ENCODE measurements around the gene CDK7. TPM values are rescaled to one million over a fixed set of nuclear protein-coding genes. Genes with fewer than 3 reads are reported as not detected.

Gene CDK7
- total and polyA plus RNA-seq, 9 of the 15 experiments (the other 6 are each of a cell fraction or from before 2014, with no cell fraction given), result 41.7 to 143 (median 65.3) TPM

DNA sequence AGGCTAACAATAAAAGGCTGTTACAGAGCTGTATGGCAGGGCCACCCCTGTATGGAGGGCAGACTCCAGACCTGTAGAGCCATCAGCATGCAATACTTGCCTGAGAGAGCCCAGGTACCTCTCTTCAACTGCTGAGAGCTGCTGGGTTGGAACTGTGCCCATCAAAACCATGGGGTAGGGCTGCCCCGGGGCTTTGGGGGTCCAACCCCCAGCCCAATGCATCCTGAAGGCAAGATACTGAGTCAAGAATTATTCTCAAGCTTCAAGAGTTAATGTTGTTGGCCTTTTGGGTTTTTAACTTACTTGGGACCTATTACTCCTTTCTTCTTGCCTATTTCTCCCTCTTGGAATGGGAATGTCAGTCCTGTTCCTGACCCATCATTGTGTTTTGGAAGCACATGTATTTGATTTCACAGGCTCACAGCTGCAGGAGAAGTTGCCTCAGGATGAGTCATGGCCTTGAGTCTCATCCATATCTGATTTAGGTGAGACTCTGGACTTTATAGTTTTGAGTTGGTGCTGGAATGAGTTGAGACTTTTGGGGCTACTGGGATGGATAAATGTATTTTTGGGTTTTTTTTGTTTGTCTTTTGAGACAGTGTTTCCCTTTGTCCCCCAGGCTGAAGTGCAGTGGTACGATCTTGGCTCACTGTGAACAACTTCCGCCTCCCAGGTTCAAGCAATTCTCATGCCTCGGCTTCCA lies 21.0 kb upstream of the CDK7 start (continued):
- TF ChIP-seq THAP12 (CRISPR knock-in tag; IDR thresholded peaks at IDR 0.05), result no peak
- TF ChIP-seq, protein P1, sequence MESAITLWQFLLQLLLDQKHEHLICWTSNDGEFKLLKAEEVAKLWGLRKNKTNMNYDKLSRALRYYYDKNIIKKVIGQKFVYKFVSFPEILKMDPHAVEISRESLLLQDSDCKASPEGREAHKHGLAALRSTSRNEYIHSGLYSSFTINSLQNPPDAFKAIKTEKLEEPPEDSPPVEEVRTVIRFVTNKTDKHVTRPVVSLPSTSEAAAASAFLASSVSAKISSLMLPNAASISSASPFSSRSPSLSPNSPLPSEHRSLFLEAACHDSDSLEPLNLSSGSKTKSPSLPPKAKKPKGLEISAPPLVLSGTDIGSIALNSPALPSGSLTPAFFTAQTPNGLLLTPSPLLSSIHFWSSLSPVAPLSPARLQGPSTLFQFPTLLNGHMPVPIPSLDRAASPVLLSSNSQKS (CRISPR knock-in tag; IDR thresholded peaks at IDR 0.05), result no peak
- TF ChIP-seq SRSF9 (IDR thresholded peaks at IDR 0.05; ENCODE audit: borderline replicate concordance, low read depth, low read length), result no peak
- peak; percentile 64 for TF ChIP-seq FOS (IDR thresholded peaks at IDR 0.05; ENCODE audit: extremely low read depth, insufficient read length)
- no peak for TF ChIP-seq ATF2 (CRISPR knock-in tag; IDR thresholded peaks at IDR 0.05)
- TF ChIP-seq ZNF24 (IDR thresholded peaks at IDR 0.05), result no peak
- TF ChIP-seq MAFK (IDR thresholded peaks at IDR 0.05; ENCODE audit: low read length), result no peak
- TF ChIP-seq ZNF551 (CRISPR knock-in tag; IDR thresholded peaks at IDR 0.05), result no peak
- TF ChIP-seq CBX1 (IDR thresholded peaks at IDR 0.05; ENCODE audit: low read depth), result no peak
- no peak for TF ChIP-seq E2F8 (IDR thresholded peaks at IDR 0.05; ENCODE audit: low read depth, partially characterized antibody)
- TF ChIP-seq FIP1L1 (IDR thresholded peaks at IDR 0.05; ENCODE audit: low read depth, low read length, poor library complexity, severe bottlenecking), result no peak
- TF ChIP-seq, protein P2, sequence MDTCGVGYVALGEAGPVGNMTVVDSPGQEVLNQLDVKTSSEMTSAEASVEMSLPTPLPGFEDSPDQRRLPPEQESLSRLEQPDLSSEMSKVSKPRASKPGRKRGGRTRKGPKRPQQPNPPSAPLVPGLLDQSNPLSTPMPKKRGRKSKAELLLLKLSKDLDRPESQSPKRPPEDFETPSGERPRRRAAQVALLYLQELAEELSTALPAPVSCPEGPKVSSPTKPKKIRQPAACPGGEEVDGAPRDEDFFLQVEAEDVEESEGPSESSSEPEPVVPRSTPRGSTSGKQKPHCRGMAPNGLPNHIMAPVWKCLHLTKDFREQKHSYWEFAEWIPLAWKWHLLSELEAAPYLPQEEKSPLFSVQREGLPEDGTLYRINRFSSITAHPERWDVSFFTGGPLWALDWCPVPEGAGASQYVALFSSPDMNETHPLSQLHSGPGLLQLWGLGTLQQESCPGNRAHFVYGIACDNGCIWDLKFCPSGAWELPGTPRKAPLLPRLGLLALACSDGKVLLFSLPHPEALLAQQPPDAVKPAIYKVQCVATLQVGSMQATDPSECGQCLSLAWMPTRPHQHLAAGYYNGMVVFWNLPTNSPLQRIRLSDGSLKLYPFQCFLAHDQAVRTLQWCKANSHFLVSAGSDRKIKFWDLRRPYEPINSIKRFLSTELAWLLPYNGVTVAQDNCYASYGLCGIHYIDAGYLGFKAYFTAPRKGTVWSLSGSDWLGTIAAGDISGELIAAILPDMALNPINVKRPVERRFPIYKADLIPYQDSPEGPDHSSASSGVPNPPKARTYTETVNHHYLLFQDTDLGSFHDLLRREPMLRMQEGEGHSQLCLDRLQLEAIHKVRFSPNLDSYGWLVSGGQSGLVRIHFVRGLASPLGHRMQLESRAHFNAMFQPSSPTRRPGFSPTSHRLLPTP (IDR thresholded peaks at IDR 0.05; ENCODE audit: borderline replicate concordance, extremely low read depth, insufficient read length), result no peak
- peak; percentile 73 for TF ChIP-seq L3MBTL2 (IDR thresholded peaks at IDR 0.05)
- TF ChIP-seq ZNF76 (CRISPR knock-in tag; IDR thresholded peaks at IDR 0.05; ENCODE audit: borderline replicate concordance), result no peak

All from K562 (cell line).